HepG2 (cell line): ENCODE results near the gene RPUSD4. TPM values are rescaled to one million over a fixed set of nuclear protein-coding genes. Genes with fewer than 3 reads are reported as not detected.

Experiments
- CBFB ChIP-seq: sonication (generic); formaldehyde crosslinking; IDR thresholded peaks from 2 replicates; pipeline ENCODE4 v1.4.0; 2020; ENCODE audit warnings: missing genetic modification reagents
- HNF4G ChIP-seq, 2 experiments: sonication (generic) in 1 of 2; formaldehyde crosslinking in 1 of 2; IDR thresholded peaks; 2 replicates each; pipeline versions ENCODE4 v1.4.0 to v1.6.1; 2011 to 2020; ENCODE audit warnings: borderline replicate concordance in 2 of 2, low read depth in 2 of 2, mild to moderate bottlenecking in 2 of 2, low read length in 1 of 2, missing genetic modification reagents in 1 of 2, moderate library complexity in 1 of 2
- ISL2 ChIP-seq: sonication (generic); formaldehyde crosslinking; IDR thresholded peaks from 2 replicates; pipeline ENCODE4 v1.5.0; 2020; ENCODE audit warnings: missing genetic modification reagents
- NFYB ChIP-seq: sonication (generic); formaldehyde crosslinking; IDR thresholded peaks from 2 replicates; pipeline ENCODE4 v1.4.0; 2020; ENCODE audit warnings: missing genetic modification reagents
- NR2F1 ChIP-seq, 2 experiments: fragments of 450-650 bp in 1 of 2; formaldehyde crosslinking in 1 of 2; IDR thresholded peaks; 2 replicates each; pipeline versions ENCODE4 v1.5.0 to v1.6.1; 2016 to 2020; ENCODE audit warnings: mild to moderate bottlenecking in 1 of 2, missing compliant biosample characterization in 1 of 2, missing genetic modification reagents in 1 of 2, moderate library complexity in 1 of 2
- NR2F2 ChIP-seq: IDR thresholded peaks from 2 replicates; pipeline ENCODE4 v1.6.1; 2012; ENCODE audit warnings: low read depth, inconsistent platforms, borderline replicate concordance
- NR2F6 ChIP-seq, 2 experiments: IDR thresholded peaks; 2 replicates each; pipeline ENCODE4 v1.6.1; 2016; ENCODE audit warnings: antibody characterized with exemption in 1 of 2, mild to moderate bottlenecking in 1 of 2
- NRL ChIP-seq: sonication (generic); formaldehyde crosslinking; IDR thresholded peaks from 2 replicates; pipeline ENCODE4 v1.5.0; 2020; ENCODE audit warnings: missing genetic modification reagents, mild to moderate bottlenecking, moderate library complexity, borderline replicate concordance
- POGZ ChIP-seq: sonication (generic); formaldehyde crosslinking; IDR thresholded peaks from 2 replicates; pipeline ENCODE4 v1.4.0; 2020; ENCODE audit warnings: mild to moderate bottlenecking, missing genetic modification reagents
- RNF2 ChIP-seq: fragments of 450-650 bp; conservative IDR thresholded peaks from 2 replicates; pipeline ENCODE4 v1.6.1; 2016; ENCODE audit warnings: low read depth
- ZBTB7A ChIP-seq: sonication (generic); formaldehyde crosslinking; IDR thresholded peaks from 2 replicates; pipeline ENCODE4 v1.8.0; 2022; ENCODE audit warnings: mild to moderate bottlenecking, missing genetic modification reagents
- ZNF556 ChIP-seq: sonication (generic); formaldehyde crosslinking; IDR thresholded peaks from 2 replicates; pipeline ENCODE4 v1.4.0; 2020; ENCODE audit warnings: mild to moderate bottlenecking, missing genetic modification reagents, borderline replicate concordance
- polyA plus RNA-seq, 8 experiments: library from polyadenylated mRNA; depleted of rRNA in 3 of 8; stranded (reverse) in 7 of 8; unstranded in 1 of 8; fragments of >200 nt; fragmentation: Illumina TruSeq in 4 of 8; extraction: Trizol in 4 of 8; gene quantifications; 2 replicates each; pipeline versions ENCODE4 v1.2.1 to v1.2.3, GENCODE V29; 2011 to 2016; ENCODE audit warnings: low read depth in 4 of 8, missing spikeins in 1 of 8, mixed read lengths in 1 of 8; ENCODE audit not compliant: insufficient read depth in 1 of 8
- total RNA-seq, 5 experiments: library from RNA; depleted of rRNA; stranded (reverse); fragments of >200 nt; fragmentation: Illumina TruSeq; extraction: Trizol; gene quantifications; 2 replicates each; pipeline ENCODE4 v1.2.3, GENCODE V29; 2016; ENCODE audit warnings: low read depth in 1 of 5
- TF ChIP-seq, protein P1 (sequence below): sonication (generic); formaldehyde crosslinking; IDR thresholded peaks from 2 replicates; pipeline ENCODE4 v1.8.0; 2022; ENCODE audit warnings: mild to moderate bottlenecking, missing genetic modification reagents, moderate library complexity
- TF ChIP-seq, protein P2 (sequence below): sonication (generic); formaldehyde crosslinking; IDR thresholded peaks from 2 replicates; pipeline ENCODE4 v1.4.0; 2020; ENCODE audit warnings: mild to moderate bottlenecking, missing genetic modification reagents
- TF ChIP-seq, protein P3 (sequence below): sonication (generic); formaldehyde crosslinking; IDR thresholded peaks from 2 replicates; pipeline ENCODE4 v1.4.0; 2020; ENCODE audit warnings: mild to moderate bottlenecking, missing genetic modification reagents
- TF ChIP-seq, protein P4 (sequence below): sonication (generic); formaldehyde crosslinking; IDR thresholded peaks from 2 replicates; pipeline ENCODE4 v1.9.0; 2022; ENCODE audit warnings: missing genetic modification reagents, mild to moderate bottlenecking, borderline replicate concordance
- TF ChIP-seq, protein P5 (sequence below): sonication (generic); formaldehyde crosslinking; IDR thresholded peaks from 2 replicates; pipeline ENCODE4 v1.5.0; 2020; ENCODE audit warnings: mild to moderate bottlenecking, missing genetic modification reagents

RPUSD4 gene
- total and polyA plus RNA-seq, 2 of the 13 experiments (the other 11 are each of a cell fraction or from before 2014, with no cell fraction given), result 45.0 to 52.9 TPM

DNA sequence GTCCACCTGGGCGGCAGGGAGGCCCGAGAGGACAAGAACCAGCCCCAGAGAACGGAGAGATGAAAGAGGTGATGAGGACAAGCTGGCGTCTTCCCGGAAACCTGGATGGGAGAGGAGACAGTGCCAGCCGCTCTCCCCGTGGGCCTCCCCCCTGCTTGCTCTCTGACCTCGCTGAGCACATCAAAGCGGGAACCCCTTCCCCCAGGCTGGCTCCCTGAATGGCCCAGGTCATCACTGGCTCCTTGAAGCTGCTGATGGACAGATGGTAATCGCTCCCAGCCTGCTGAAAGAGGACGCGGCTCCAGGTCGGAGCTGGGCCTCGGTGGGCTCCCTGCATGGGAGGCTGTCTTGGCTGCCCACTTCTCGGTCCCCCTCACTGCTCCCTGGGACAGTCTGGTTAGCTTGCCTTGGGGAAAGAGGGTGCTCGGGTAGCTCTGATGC, 18.4 kb downstream of the RPUSD4 start (continued):
- TF ChIP-seq NR2F2 (peak; percentile 85), ZBTB7A (peak; percentile 58; the same call in 1 of the 2 replicates), NRL (peak; percentile 70; the same call in 1 of the 2 replicates), NFYB (CRISPR knock-in tag) (no peak), RNF2 (no peak), HNF4G (IDR thresholded peaks at IDR 0.05; ENCODE audit: borderline replicate concordance, low read depth, low read length) (peak; percentile 58; the same call in 1 of the 2 replicates), HNF4G (CRISPR knock-in tag; IDR thresholded peaks at IDR 0.05; ENCODE audit: borderline replicate concordance, low read depth) (peak; percentile 73; the same call in 1 of the 2 replicates), NR2F6 (IDR thresholded peaks at IDR 0.05) (peak; percentile 95), NR2F6 (CRISPR knock-in tag; IDR thresholded peaks at IDR 0.05) (peak; percentile 97), CBFB (CRISPR knock-in tag) (peak; percentile 59; the same call in 1 of the 2 replicates), POGZ (CRISPR knock-in tag) (0 out of 2 replicates have a peak, but pooled peaks have one; percentile 21), ISL2 (peak; percentile 68), ZNF556 (CRISPR knock-in tag) (no peak), NR2F1 (CRISPR knock-in tag; IDR thresholded peaks at IDR 0.05) (peak; percentile 87 to 89)
- TF ChIP-seq, protein P1, sequence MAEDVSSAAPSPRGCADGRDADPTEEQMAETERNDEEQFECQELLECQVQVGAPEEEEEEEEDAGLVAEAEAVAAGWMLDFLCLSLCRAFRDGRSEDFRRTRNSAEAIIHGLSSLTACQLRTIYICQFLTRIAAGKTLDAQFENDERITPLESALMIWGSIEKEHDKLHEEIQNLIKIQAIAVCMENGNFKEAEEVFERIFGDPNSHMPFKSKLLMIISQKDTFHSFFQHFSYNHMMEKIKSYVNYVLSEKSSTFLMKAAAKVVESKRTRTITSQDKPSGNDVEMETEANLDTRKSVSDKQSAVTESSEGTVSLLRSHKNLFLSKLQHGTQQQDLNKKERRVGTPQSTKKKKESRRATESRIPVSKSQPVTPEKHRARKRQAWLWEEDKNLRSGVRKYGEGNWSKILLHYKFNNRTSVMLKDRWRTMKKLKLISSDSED (CRISPR knock-in tag), result no peak
- TF ChIP-seq, protein P2, sequence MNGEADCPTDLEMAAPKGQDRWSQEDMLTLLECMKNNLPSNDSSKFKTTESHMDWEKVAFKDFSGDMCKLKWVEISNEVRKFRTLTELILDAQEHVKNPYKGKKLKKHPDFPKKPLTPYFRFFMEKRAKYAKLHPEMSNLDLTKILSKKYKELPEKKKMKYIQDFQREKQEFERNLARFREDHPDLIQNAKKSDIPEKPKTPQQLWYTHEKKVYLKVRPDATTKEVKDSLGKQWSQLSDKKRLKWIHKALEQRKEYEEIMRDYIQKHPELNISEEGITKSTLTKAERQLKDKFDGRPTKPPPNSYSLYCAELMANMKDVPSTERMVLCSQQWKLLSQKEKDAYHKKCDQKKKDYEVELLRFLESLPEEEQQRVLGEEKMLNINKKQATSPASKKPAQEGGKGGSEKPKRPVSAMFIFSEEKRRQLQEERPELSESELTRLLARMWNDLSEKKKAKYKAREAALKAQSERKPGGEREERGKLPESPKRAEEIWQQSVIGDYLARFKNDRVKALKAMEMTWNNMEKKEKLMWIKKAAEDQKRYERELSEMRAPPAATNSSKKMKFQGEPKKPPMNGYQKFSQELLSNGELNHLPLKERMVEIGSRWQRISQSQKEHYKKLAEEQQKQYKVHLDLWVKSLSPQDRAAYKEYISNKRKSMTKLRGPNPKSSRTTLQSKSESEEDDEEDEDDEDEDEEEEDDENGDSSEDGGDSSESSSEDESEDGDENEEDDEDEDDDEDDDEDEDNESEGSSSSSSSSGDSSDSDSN (CRISPR knock-in tag), result peak; percentile 49; the same call in 1 of the 2 replicates
- TF ChIP-seq, protein P3, sequence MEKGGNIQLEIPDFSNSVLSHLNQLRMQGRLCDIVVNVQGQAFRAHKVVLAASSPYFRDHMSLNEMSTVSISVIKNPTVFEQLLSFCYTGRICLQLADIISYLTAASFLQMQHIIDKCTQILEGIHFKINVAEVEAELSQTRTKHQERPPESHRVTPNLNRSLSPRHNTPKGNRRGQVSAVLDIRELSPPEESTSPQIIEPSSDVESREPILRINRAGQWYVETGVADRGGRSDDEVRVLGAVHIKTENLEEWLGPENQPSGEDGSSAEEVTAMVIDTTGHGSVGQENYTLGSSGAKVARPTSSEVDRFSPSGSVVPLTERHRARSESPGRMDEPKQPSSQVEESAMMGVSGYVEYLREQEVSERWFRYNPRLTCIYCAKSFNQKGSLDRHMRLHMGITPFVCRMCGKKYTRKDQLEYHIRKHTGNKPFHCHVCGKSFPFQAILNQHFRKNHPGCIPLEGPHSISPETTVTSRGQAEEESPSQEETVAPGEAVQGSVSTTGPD (CRISPR knock-in tag), result peak; percentile 37; the same call in 1 of the 2 replicates
- TF ChIP-seq, protein P4, sequence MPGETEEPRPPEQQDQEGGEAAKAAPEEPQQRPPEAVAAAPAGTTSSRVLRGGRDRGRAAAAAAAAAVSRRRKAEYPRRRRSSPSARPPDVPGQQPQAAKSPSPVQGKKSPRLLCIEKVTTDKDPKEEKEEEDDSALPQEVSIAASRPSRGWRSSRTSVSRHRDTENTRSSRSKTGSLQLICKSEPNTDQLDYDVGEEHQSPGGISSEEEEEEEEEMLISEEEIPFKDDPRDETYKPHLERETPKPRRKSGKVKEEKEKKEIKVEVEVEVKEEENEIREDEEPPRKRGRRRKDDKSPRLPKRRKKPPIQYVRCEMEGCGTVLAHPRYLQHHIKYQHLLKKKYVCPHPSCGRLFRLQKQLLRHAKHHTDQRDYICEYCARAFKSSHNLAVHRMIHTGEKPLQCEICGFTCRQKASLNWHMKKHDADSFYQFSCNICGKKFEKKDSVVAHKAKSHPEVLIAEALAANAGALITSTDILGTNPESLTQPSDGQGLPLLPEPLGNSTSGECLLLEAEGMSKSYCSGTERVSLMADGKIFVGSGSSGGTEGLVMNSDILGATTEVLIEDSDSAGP (CRISPR knock-in tag), result peak; percentile 73
- TF ChIP-seq, protein P5, sequence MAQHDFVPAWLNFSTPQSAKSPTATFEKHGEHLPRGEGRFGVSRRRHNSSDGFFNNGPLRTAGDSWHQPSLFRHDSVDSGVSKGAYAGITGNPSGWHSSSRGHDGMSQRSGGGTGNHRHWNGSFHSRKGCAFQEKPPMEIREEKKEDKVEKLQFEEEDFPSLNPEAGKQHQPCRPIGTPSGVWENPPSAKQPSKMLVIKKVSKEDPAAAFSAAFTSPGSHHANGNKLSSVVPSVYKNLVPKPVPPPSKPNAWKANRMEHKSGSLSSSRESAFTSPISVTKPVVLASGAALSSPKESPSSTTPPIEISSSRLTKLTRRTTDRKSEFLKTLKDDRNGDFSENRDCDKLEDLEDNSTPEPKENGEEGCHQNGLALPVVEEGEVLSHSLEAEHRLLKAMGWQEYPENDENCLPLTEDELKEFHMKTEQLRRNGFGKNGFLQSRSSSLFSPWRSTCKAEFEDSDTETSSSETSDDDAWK (CRISPR knock-in tag), result no peak
